HK-2 (cell line): ENCODE measurements around the gene PRPSAP1.
A peak's percentile ranks its signal among the peaks of the same experiment; 100 is the strongest.

Experiments used
- DNase-seq: peaks from one replicate; pipeline ENCODE4 v3.0.0-alpha.2; 2018; ENCODE audit not compliant: unreplicated experiment

PRPSAP1 gene

GRCh38 chr17:76383546-76384221 is 30.0 kb upstream of the PRPSAP1 start:
- DNase-seq: peak; percentile 63

GRCh38 chr17:76382803-76383545 is 29.3 kb upstream of the PRPSAP1 start:
- peak; percentile 79 for DNase-seq

GRCh38 chr17:76382351-76382802 is 28.7 kb upstream of the PRPSAP1 start:
- DNase-seq: no peak

GRCh38 chr17:76381633-76382350 is 28.1 kb upstream of the PRPSAP1 start:
- DNase-seq: no peak

- no peak for DNase-seq
These were observed 26.1 kb upstream of the PRPSAP1 start for GRCh38 chr17:76379646-76380376.

GRCh38 chr17:76379275-76379641 is 25.5 kb upstream of the PRPSAP1 start:
- no peak for DNase-seq

- DNase-seq: no peak
These were observed 25.0 kb upstream of the PRPSAP1 start for GRCh38 chr17:76378548-76379274.

- DNase-seq: no peak
These were observed 22.8 kb upstream of the PRPSAP1 start for GRCh38 chr17:76376318-76377133.

- DNase-seq: no peak
These were observed 18.2 kb upstream of the PRPSAP1 start for GRCh38 chr17:76371656-76372628.

GRCh38 chr17:76370261-76370993 is 16.7 kb upstream of the PRPSAP1 start:
- peak; percentile 72 for DNase-seq

GRCh38 chr17:76369804-76370203 is 16.1 kb upstream of the PRPSAP1 start:
- no peak for DNase-seq

GRCh38 chr17:76369379-76369778 is 15.7 kb upstream of the PRPSAP1 start:
- DNase-seq: no peak

GRCh38 chr17:76368545-76368944 is 14.8 kb upstream of the PRPSAP1 start:
- DNase-seq: no peak

- no peak for DNase-seq
These were observed 13.9 kb upstream of the PRPSAP1 start for GRCh38 chr17:76367642-76368041.

GRCh38 chr17:76366247-76366646 is 12.5 kb upstream of the PRPSAP1 start:
- no peak for DNase-seq

GRCh38 chr17:76365256-76365903 is 11.7 kb upstream of the PRPSAP1 start:
- no peak for DNase-seq

- DNase-seq: no peak
These were observed 9.6 kb upstream of the PRPSAP1 start for GRCh38 chr17:76363107-76363842.
